ENCODE measurements around the gene CMYA5. TPM values are rescaled to one million over a fixed set of nuclear protein-coding genes. Genes with fewer than 3 reads are reported as not detected.
A peak's percentile ranks its signal among the peaks of the same experiment; 100 is the strongest.

The CMYA5 gene
- total and polyA plus RNA-seq, 4 donors = 0.29 to 12.3 (median 0.72) TPM

DNA sequence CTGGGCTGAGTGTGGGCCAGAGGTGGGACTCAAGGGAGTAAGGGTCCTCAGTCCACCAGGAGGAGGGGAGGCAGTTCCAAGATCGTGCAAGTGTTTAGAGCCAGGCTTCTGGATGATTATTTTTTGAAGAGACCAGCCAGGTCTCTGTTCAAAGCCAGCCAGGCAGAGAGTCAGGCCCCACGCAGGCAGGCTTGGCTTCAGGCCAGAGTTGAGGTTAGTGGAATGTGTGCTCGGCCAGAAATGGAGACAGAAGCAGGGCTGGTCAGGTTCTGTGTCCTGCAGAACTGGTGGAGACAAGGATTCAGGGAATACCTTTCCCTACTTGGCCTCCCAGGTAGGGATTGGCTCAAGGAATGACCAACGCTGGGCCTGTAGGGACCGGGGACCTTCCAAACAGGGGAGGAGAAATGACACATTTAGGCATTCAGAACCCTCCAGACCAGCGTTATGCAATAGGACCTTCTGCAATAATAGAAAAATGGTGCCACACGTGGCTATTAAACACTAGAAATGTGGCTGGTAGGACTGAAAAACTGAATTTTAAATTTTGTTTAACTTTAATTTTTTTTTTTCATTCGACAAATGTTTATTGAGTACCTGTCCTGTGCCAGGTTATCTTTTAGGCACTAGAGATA lies 106.2 kb downstream of the CMYA5 start:
- Histone ChIP-seq H3K27ac (ENCODE audit: low read depth in 1 of 2, low read length in 1 of 2) (no peak overlapping the region), H3K9me3 (ENCODE audit: control insufficient read depth in 4 of 4, insufficient read depth in 3 of 4, low read length in 3 of 4) (no peaks in the 10 kb centered on the region), H3K4me3 (no peak overlapping the region), H3K9ac (ENCODE audit: insufficient read depth in 1 of 2, low read length in 2 of 2) (no peak overlapping the region), H3K27me3 (ENCODE audit: control insufficient read depth in 3 of 3, insufficient read depth in 3 of 3, low read length in 2 of 3) (no peaks in the 10 kb centered on the region), H3K36me3 (ENCODE audit: control insufficient read depth in 4 of 4, insufficient read depth in 4 of 4, low read length in 4 of 4) (peaks cover 0 to 21% (median 3%) of the 10 kb centered on the region in 4 donors), H3K4me1 (ENCODE audit: control insufficient read depth in 5 of 5, insufficient read depth in 5 of 5, low read length in 5 of 5) (peaks cover 0 to 3% (median 0%) of the 10 kb centered on the region in 5 donors)
- DNase-seq = peak in 2 of 3 donors; percentile 23 to 32
- WGBS, 2 donors = 68 to 73% methylated on average over 8 of the region's 8 CpGs
- ATAC-seq (ENCODE audit: insufficient read depth, low FRiP score) = no peak
- TF ChIP-seq, protein P1, sequence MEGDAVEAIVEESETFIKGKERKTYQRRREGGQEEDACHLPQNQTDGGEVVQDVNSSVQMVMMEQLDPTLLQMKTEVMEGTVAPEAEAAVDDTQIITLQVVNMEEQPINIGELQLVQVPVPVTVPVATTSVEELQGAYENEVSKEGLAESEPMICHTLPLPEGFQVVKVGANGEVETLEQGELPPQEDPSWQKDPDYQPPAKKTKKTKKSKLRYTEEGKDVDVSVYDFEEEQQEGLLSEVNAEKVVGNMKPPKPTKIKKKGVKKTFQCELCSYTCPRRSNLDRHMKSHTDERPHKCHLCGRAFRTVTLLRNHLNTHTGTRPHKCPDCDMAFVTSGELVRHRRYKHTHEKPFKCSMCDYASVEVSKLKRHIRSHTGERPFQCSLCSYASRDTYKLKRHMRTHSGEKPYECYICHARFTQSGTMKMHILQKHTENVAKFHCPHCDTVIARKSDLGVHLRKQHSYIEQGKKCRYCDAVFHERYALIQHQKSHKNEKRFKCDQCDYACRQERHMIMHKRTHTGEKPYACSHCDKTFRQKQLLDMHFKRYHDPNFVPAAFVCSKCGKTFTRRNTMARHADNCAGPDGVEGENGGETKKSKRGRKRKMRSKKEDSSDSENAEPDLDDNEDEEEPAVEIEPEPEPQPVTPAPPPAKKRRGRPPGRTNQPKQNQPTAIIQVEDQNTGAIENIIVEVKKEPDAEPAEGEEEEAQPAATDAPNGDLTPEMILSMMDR (IDR thresholded peaks at IDR 0.05; ENCODE audit: control extremely low read depth, extremely low read depth) = no peak

DNA sequence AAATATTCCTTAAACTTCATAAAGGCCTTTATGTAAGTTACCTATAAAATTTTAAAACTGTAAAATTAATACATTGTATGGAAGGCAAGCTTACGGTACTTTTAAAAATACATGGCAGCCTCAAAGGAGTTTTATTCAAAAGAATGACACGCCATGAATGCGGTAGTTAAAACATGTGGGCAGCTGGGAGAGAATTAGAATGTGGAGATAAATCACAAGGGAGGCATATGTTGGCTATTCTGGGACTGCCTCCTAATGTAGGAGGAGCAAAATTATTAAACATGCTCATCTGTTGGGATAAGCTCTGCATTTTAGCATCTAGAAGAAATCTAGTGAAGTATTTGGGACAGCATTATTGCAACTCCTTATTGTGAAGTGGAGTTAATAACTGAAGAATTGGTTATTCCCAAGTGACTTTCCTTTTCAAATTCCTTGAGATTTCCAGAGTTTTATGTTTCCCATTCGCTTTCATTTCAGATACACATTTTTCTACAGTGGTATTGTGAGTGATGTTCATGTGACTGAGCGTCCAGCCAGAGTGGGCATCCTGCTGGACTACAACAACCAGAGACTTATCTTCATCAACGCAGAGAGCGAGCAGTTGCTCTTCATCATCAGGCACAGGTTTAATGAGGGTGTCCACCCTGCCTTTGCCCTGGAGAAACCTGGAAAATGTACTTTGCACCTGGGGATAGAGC lies 109.4 kb downstream of the CMYA5 start:
- 96 to 97% methylated on average over 7 of the region's 7 CpGs for WGBS, 2 donors
- no peak overlapping the region for H3K4me3 ChIP-seq
- peaks cover 0 to 1% (median 0%) of the 10 kb centered on the region in 5 donors for H3K4me1 ChIP-seq (ENCODE audit: control insufficient read depth in 5 of 5, insufficient read depth in 5 of 5, low read length in 5 of 5)
- peaks cover 0 to 23% (median 2%) of the 10 kb centered on the region in 4 donors for H3K36me3 ChIP-seq (ENCODE audit: control insufficient read depth in 4 of 4, insufficient read depth in 4 of 4, low read length in 4 of 4)
- TF ChIP-seq, protein P1 (IDR thresholded peaks at IDR 0.05; ENCODE audit: control extremely low read depth, extremely low read depth) = no peak
- H3K9me3 ChIP-seq (ENCODE audit: control insufficient read depth in 4 of 4, insufficient read depth in 3 of 4, low read length in 3 of 4) = peaks cover 0 to 2% (median 0%) of the 10 kb centered on the region in 4 donors
- DNase-seq (no peak), ATAC-seq (ENCODE audit: insufficient read depth, low FRiP score) (no peak)
- H3K27ac ChIP-seq (ENCODE audit: low read depth in 1 of 2, low read length in 1 of 2) = no peak overlapping the region
- H3K27me3 ChIP-seq (ENCODE audit: control insufficient read depth in 3 of 3, insufficient read depth in 3 of 3, low read length in 2 of 3) = no peaks in the 10 kb centered on the region
- H3K9ac ChIP-seq (ENCODE audit: insufficient read depth in 1 of 2, low read length in 2 of 2) = no peak overlapping the region

DNA sequence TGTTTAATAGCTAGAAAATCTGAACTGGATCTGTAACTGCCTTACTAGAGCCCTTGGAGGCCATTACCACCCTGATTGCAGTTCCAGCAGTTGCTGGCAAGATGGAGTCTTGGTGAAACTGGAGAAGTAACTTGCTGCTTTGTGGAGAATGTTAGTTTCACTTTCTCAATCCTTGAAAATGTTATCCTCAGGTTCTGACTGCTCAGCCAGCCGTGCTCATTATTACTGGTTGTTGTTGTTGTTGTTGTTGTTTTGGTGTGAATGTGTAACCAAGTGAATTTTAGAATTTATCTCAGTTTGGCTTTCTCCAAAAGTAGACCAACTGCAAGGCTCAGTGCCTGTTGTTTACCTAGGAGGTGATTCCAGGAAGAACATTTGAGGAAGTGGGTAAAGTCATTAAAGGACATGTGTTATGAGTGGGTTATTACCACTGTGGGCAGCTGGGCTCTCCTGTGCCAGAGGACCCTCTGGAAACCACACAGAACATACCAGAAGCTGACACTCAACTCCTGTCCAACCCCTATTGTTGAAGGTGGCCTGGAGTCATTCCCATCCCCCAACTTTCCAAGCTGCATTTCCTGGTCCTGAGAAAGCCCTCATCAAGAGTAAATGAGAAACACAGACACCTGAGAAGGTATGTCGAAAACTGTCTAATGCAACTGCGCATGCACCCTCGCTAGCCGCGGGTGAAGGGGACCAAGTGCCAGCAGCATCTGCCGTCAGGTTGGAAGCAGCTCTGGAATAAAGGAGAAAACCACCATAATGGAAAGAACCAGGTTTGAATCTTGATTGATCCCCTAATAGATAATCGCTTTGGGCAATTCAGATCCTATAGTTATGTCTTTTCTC lies 111.6 kb downstream of the CMYA5 start:
- TF ChIP-seq, protein P1 (IDR thresholded peaks at IDR 0.05; ENCODE audit: control extremely low read depth, extremely low read depth) = no peak
- H3K4me1 ChIP-seq (ENCODE audit: control insufficient read depth in 5 of 5, insufficient read depth in 5 of 5, low read length in 5 of 5) = peaks cover 0 to 1% (median 0%) of the 10 kb centered on the region in 5 donors
- no peak for DNase-seq
- WGBS, 2 donors = 91 to 95% methylated on average over 8 of the region's 8 CpGs
- no peak overlapping the region for H3K9ac ChIP-seq (ENCODE audit: insufficient read depth in 1 of 2, low read length in 2 of 2)
- ATAC-seq (ENCODE audit: insufficient read depth, low FRiP score) = no peak
- no peaks in the 10 kb centered on the region for H3K27me3 ChIP-seq (ENCODE audit: control insufficient read depth in 3 of 3, insufficient read depth in 3 of 3, low read length in 2 of 3)
- peaks cover 0 to 2% (median 0%) of the 10 kb centered on the region in 4 donors for H3K9me3 ChIP-seq (ENCODE audit: control insufficient read depth in 4 of 4, insufficient read depth in 3 of 4, low read length in 3 of 4)
- peaks cover 0 to 15% (median 0%) of the 10 kb centered on the region in 4 donors for H3K36me3 ChIP-seq (ENCODE audit: control insufficient read depth in 4 of 4, insufficient read depth in 4 of 4, low read length in 4 of 4)
- H3K27ac ChIP-seq (ENCODE audit: low read depth in 1 of 2, low read length in 1 of 2) = no peak overlapping the region
- no peak overlapping the region for H3K4me3 ChIP-seq

All from lung (tissue), 12 donors.